GM18951 (cell line): ENCODE measurements around the gene CMIP.

Experiments
- POLR2A ChIP-seq: IDR thresholded peaks from 4 replicates; pipeline ENCODE4 v1.6.1; 2011; ENCODE audit warnings: mild to moderate bottlenecking; ENCODE audit not compliant: insufficient read length, insufficient read depth; ENCODE audit errors: extremely low read depth
- in situ Hi-C: fragments of 300-500 bp; cut with MboI; formaldehyde crosslinking; loops from one replicate; pipeline ENCODE4 v1.12.0; 2022; ENCODE audit warnings: low sequenced_read_pairs, mixed read lengths, inconsistent platforms; ENCODE audit not compliant: unreplicated experiment

CMIP gene

GRCh38 chr16:81629034-81629802 is 184.6 kb downstream of the CMIP start:
- TF ChIP-seq POLR2A = no peak
- in situ Hi-C loops = loop anchor here (10.0 kb wide), 1 partner anchor 96 kb away; no protein-coding TSS in a partner anchor

GRCh38 chr16:81629896-81630634 is 185.5 kb downstream of the CMIP start:
- in situ Hi-C loops = loop anchor here (10.0 kb wide), 1 partner anchor 95 kb away; no protein-coding TSS in a partner anchor
- TF ChIP-seq POLR2A = no peak

DNA sequence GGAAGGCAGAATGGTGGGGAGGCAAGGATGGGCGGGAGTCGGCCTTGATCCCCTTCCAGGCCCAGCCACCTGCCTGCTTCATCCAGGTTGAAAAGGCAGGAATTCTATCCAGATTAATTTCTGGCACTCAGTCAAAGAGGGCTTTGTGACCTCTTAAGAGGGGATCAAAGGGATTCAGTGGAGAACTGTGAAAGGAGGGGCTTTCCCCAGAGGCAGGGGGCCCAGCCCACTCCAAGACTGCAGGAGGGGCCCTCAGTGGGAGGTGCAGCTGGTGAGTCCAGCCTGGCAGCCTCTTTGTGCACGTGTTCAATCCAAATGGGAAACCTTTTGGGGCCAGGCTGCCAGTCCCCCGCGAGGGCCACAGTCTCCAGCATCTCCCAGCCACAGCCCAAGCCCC is 186.0 kb downstream of the CMIP start:
- TF ChIP-seq POLR2A = no peak
- in situ Hi-C loops = no loop called here

- in situ Hi-C loops = no loop called here
- TF ChIP-seq POLR2A = no peak
These were observed 188.0 kb downstream of the CMIP start for GRCh38 chr16:81632392-81633146.

DNA sequence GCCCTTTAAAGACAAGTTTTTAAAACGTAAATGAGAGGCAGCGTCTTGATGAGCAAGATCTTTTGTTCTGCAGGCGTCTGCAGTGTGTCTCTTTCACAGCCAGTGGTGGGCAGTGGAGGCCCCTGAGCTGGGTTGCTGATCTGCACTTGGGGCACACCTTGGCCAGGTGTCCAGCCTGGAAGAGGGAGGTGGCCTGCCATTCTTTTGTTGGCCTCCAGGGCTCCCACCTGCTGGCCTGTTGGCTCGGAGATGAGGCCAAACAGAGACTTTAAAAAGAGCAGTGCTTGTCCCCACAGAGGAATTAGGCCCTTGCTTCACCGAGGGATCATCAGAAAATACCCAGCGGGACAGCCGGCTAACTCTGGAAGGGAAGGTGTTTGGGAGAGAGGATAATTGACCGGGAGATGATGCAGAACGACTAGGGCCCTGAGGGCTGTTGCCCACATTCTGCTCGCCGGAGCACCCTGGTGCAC is 188.6 kb downstream of the CMIP start:
- TF ChIP-seq POLR2A = no peak
- in situ Hi-C loops = no loop called here

- in situ Hi-C loops = no loop called here
- no peak for TF ChIP-seq POLR2A
These were observed 189.2 kb downstream of the CMIP start for GRCh38 chr16:81633680-81634379.

DNA sequence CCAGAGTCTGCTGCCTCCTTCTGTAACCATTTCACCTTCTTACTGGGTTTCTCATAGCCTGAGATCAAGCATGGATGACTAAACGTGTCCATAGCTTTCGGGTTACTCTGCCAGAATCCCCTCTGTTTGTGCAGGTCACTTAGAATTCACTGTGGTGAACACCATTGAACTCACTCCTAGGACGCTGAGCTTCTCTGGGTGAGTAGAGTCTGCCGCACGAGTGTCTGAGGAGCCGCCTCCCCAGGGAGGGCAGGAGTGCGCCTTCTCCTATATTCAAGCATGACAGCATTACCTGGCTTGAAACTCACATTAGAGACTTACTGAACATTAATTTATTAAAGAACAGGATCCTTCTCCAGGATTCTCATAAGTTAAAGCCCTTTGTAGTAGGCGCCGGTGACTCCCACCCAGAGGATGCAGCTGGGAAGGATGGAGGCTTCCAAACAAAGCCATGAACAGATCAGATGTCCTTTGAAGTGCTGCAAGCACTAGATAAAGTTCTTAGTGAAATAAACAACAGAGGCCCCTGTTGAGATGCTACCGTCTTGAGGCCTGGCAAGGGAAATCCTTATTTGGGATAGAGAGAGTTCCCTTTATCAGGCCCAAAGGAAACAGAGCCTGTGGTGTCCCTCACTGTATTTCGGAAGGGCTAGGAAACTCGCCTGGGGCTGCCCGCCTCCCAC is 189.9 kb downstream of the CMIP start:
- in situ Hi-C loops = no loop called here

DNA sequence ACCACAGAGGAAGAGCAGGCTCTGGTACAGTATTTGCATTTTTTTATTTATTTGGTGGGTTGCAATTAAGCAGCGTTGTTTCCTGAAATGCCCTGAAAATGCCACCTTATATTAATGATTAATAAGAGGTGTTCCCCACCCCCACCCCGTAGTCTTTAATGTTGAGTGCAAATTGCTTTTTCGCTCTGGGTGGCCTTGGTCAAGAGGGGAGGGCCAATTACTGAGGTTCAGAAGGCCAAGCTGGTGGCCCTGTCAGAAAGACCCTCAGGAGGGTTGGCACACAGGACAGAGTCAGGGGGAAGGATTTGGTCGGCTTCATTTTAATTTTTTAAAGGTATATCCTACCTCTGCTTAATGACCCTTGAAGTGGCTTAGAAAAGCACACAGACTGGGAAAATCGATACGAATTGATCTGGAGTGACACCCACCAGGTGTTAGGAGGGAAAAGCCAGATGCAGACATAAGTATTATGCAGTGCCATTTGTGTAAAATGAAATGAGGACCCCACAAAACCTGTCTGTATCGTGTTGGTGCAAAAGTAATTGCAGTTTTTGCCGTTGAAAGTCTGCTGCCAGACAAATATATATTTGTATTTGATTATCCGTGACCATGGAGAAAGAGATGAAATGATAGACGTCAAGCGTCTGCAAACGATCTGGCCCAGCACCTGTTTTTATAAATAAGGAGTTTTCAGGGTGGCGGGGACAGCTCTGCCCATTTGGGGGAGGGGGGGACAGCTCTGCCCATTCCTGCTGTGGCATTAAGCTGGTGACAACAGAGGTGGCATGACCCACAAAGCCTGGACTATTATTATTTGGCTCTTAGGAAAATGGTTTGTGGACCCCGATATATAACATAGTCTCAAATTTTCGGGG is 190.7 kb downstream of the CMIP start:
- in situ Hi-C loops = no loop called here
- no peak for TF ChIP-seq POLR2A

More for the DNA sequence above, 189.9 kb downstream of the CMIP start:
- no peak for TF ChIP-seq POLR2A

DNA sequence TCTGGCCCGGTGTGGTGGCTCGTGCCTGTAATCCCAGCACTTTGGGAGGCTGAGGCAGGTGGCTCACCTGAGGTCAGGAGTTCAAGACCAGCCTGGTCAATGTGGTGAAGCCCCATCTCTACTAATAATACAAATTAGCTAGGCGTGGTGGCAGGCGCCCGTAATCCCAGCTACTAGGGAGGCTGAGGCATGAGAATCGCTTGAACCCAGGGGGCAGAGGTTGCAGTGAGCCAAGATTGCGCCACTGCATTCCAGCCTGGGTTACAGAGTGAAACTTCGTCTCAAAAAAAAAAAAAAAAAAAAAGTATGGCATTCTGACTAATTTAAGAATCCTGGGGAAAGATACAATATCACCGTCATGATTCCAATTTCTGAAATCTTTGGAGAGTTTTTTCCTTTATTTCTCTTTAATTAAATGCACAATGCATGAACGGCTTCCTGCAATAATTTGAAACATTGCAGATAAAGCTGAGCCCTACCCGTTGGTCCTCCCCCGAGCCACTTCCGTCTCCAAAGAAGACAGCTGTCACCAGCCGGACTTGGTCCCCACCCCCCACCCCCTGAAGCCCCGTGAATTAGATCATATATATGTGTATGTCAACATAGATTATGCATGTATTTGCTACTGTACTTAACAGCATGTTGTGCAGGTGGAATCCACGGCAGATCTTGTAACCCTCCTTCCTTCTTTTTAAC is 191.8 kb downstream of the CMIP start:
- TF ChIP-seq POLR2A = no peak
- in situ Hi-C loops = no loop called here

GRCh38 chr16:81637336-81638235 is 193.0 kb downstream of the CMIP start:
- no peak for TF ChIP-seq POLR2A
- in situ Hi-C loops = no loop called here
